ENCODE measurements around the gene GRAMD4.

- TF ChIP-seq CTCF (IDR thresholded peaks at IDR 0.05) (no peak), EZH2 (IDR thresholded peaks at IDR 0.05; ENCODE audit: borderline replicate concordance, insufficient read depth, low read depth, low read length, poor library complexity, severe bottlenecking) (no peak)
Observed at GRCh38 chr22:46592390-46592872, 27.8 kb upstream of the GRAMD4 start.

Measured in B cell (primary cell).